Immature natural killer cell (primary cell): ENCODE results near the gene XPR1. TPM values are rescaled to one million over a fixed set of nuclear protein-coding genes. Genes with fewer than 3 reads are reported as not detected.

Experiments
- DNase-seq, 3 donors: peaks; one replicate each; pipeline ENCODE4 v3.0.0; 2022; ENCODE audit warnings: mixed read lengths in 1 of 3
- H3K27ac Mint-ChIP-seq, 6 donors: one replicate each; pipeline ENCODE4 v1.8.0; 2020; ENCODE audit warnings: mixed read lengths in 6 of 6, mild to moderate bottlenecking in 5 of 6, inconsistent platforms in 4 of 6, moderate library complexity in 3 of 6
- H3K27me3 Mint-ChIP-seq, 3 donors: one replicate each; pipeline ENCODE4 v1.8.0; 2020 to 2021; ENCODE audit warnings: low read depth in 3 of 3, mild to moderate bottlenecking in 3 of 3, mixed read lengths in 3 of 3, moderate library complexity in 3 of 3, inconsistent platforms in 1 of 3
- H3K36me3 Mint-ChIP-seq, 3 donors: one replicate each; pipeline ENCODE4 v1.8.0; 2020; ENCODE audit warnings: mixed read lengths in 3 of 3, inconsistent platforms in 2 of 3, mild to moderate bottlenecking in 2 of 3
- H3K4me1 Mint-ChIP-seq, 2 donors: one replicate each; pipeline ENCODE4 v1.8.0; 2020; ENCODE audit warnings: inconsistent platforms in 2 of 2, mild to moderate bottlenecking in 2 of 2, mixed read lengths in 2 of 2, moderate library complexity in 1 of 2
- H3K4me3 Mint-ChIP-seq, 5 donors: one replicate each; pipeline ENCODE4 v1.8.0; 2020; ENCODE audit warnings: mild to moderate bottlenecking in 5 of 5, mixed read lengths in 5 of 5, inconsistent platforms in 3 of 5, moderate library complexity in 3 of 5
- H3K9me3 Mint-ChIP-seq, 6 donors: one replicate each; pipeline ENCODE4 v1.8.0; 2020; ENCODE audit warnings: mild to moderate bottlenecking in 6 of 6, mixed read lengths in 6 of 6, inconsistent platforms in 4 of 6, moderate library complexity in 3 of 6
- polyA plus RNA-seq, 3 donors: library from polyadenylated mRNA; unstranded; fragments of 300-500 nt; fragmentation: Illumina TruSeq; gene quantifications; one replicate each; pipeline ENCODE4 v1.2.3, GENCODE V29; 2021

Gene XPR1
- polyA plus RNA-seq, 3 donors from 2014 or later = 4.3 to 7.1 (median 6.8) TPM

GRCh38 chr1:180603850-180604226 is 28.0 kb upstream of the XPR1 start:
- H3K36me3 Mint-ChIP-seq = no peaks in the 10 kb centered on the region
- H3K27ac Mint-ChIP-seq = no peak overlapping the region
- H3K9me3 Mint-ChIP-seq = peaks cover 0 to 2% (median 0%) of the 10 kb centered on the region in 6 donors
- H3K27me3 Mint-ChIP-seq = peaks cover 0 to 5% (median 0%) of the 10 kb centered on the region in 3 donors
- no peak for DNase-seq
- no peak overlapping the region for H3K4me3 Mint-ChIP-seq
- H3K4me1 Mint-ChIP-seq = no peaks in the 10 kb centered on the region

- Mint-ChIP-seq H3K9me3 (peaks cover 0 to 2% (median 0%) of the 10 kb centered on the region in 6 donors), H3K4me1 (no peaks in the 10 kb centered on the region), H3K4me3 (no peak overlapping the region), H3K27me3 (peaks cover 0 to 7% (median 0%) of the 10 kb centered on the region in 3 donors), H3K27ac (no peak overlapping the region), H3K36me3 (no peaks in the 10 kb centered on the region)
- no peak for DNase-seq
These were observed 25.7 kb upstream of the XPR1 start for GRCh38 chr1:180606155-180606554.

- peaks cover 0 to 2% (median 0%) of the 10 kb centered on the region in 6 donors for H3K9me3 Mint-ChIP-seq
- no peaks in the 10 kb centered on the region for H3K36me3 Mint-ChIP-seq
- DNase-seq = no peak
- H3K27me3 Mint-ChIP-seq = peaks cover 0 to 1% (median 1%) of the 10 kb centered on the region in 3 donors
- H3K4me3 Mint-ChIP-seq = no peak overlapping the region
- H3K4me1 Mint-ChIP-seq = no peaks in the 10 kb centered on the region
- no peak overlapping the region for H3K27ac Mint-ChIP-seq
These were observed 21.9 kb upstream of the XPR1 start for GRCh38 chr1:180609643-180610555.

- Mint-ChIP-seq H3K27ac (no peak overlapping the region), H3K9me3 (peaks cover 0 to 2% (median 0%) of the 10 kb centered on the region in 6 donors), H3K27me3 (peaks cover 0 to 1% (median 1%) of the 10 kb centered on the region in 3 donors), H3K36me3 (no peaks in the 10 kb centered on the region), H3K4me1 (no peaks in the 10 kb centered on the region), H3K4me3 (no peak overlapping the region)
- DNase-seq = no peak
These were observed 21.2 kb upstream of the XPR1 start for GRCh38 chr1:180610556-180611015.

GRCh38 chr1:180611016-180611930 is 20.5 kb upstream of the XPR1 start:
- Mint-ChIP-seq H3K27me3 (peaks cover 0 to 1% (median 1%) of the 10 kb centered on the region in 3 donors), H3K4me1 (no peaks in the 10 kb centered on the region), H3K27ac (no peak overlapping the region), H3K36me3 (no peaks in the 10 kb centered on the region), H3K9me3 (peaks cover 0 to 2% (median 0%) of the 10 kb centered on the region in 6 donors), H3K4me3 (no peak overlapping the region)
- DNase-seq = no peak

GRCh38 chr1:180612632-180613031 is 19.2 kb upstream of the XPR1 start:
- no peaks in the 10 kb centered on the region for H3K36me3 Mint-ChIP-seq
- no peak for DNase-seq
- H3K4me3 Mint-ChIP-seq = no peak overlapping the region
- no peaks in the 10 kb centered on the region for H3K4me1 Mint-ChIP-seq
- H3K27me3 Mint-ChIP-seq = peaks cover 0 to 1% (median 1%) of the 10 kb centered on the region in 3 donors
- no peaks in the 10 kb centered on the region for H3K9me3 Mint-ChIP-seq
- no peak overlapping the region for H3K27ac Mint-ChIP-seq

GRCh38 chr1:180614730-180615129 is 17.1 kb upstream of the XPR1 start:
- no peak for DNase-seq
- no peak overlapping the region for H3K4me3 Mint-ChIP-seq
- no peaks in the 10 kb centered on the region for H3K36me3 Mint-ChIP-seq
- peaks cover 0 to 1% (median under 1%) of the 10 kb centered on the region in 3 donors for H3K27me3 Mint-ChIP-seq
- no peaks in the 10 kb centered on the region for H3K4me1 Mint-ChIP-seq
- H3K27ac Mint-ChIP-seq = no peak overlapping the region
- H3K9me3 Mint-ChIP-seq = no peaks in the 10 kb centered on the region

GRCh38 chr1:180615493-180616290 is 16.1 kb upstream of the XPR1 start:
- no peak for DNase-seq
- H3K4me3 Mint-ChIP-seq = no peak overlapping the region
- H3K36me3 Mint-ChIP-seq = no peaks in the 10 kb centered on the region
- peaks cover 0 to 1% (median 0%) of the 10 kb centered on the region in 3 donors for H3K27me3 Mint-ChIP-seq
- H3K9me3 Mint-ChIP-seq = no peaks in the 10 kb centered on the region
- no peaks in the 10 kb centered on the region for H3K4me1 Mint-ChIP-seq
- no peak overlapping the region for H3K27ac Mint-ChIP-seq

- Mint-ChIP-seq H3K27me3 (peaks cover 0 to 1% (median 0%) of the 10 kb centered on the region in 3 donors), H3K4me3 (no peak overlapping the region), H3K4me1 (no peaks in the 10 kb centered on the region), H3K9me3 (no peaks in the 10 kb centered on the region), H3K27ac (no peak overlapping the region), H3K36me3 (no peaks in the 10 kb centered on the region)
- DNase-seq = no peak
These were observed 15.4 kb upstream of the XPR1 start for GRCh38 chr1:180616439-180616838.

- H3K9me3 Mint-ChIP-seq = no peaks in the 10 kb centered on the region
- H3K4me3 Mint-ChIP-seq = no peak overlapping the region
- H3K36me3 Mint-ChIP-seq = no peaks in the 10 kb centered on the region
- no peak overlapping the region for H3K27ac Mint-ChIP-seq
- H3K4me1 Mint-ChIP-seq = no peaks in the 10 kb centered on the region
- DNase-seq = no peak
- peaks cover 0 to 1% (median 0%) of the 10 kb centered on the region in 3 donors for H3K27me3 Mint-ChIP-seq
These were observed 13.9 kb upstream of the XPR1 start for GRCh38 chr1:180617774-180618395.

GRCh38 chr1:180620581-180620980 is 11.2 kb upstream of the XPR1 start:
- H3K9me3 Mint-ChIP-seq = no peaks in the 10 kb centered on the region
- H3K4me3 Mint-ChIP-seq = no peak overlapping the region
- peaks cover 2 to 4% (median 3%) of the 10 kb centered on the region in 3 donors for H3K27me3 Mint-ChIP-seq
- H3K27ac Mint-ChIP-seq = no peak overlapping the region
- H3K36me3 Mint-ChIP-seq = no peaks in the 10 kb centered on the region
- DNase-seq = no peak
- no peaks in the 10 kb centered on the region for H3K4me1 Mint-ChIP-seq

GRCh38 chr1:180622658-180623508 is 8.9 kb upstream of the XPR1 start:
- Mint-ChIP-seq H3K27ac (no peak overlapping the region), H3K27me3 (peaks cover 2 to 6% (median 3%) of the 10 kb centered on the region in 3 donors)

More at GRCh38 chr1:180622658-180623508, 8.9 kb upstream of the XPR1 start:
- Mint-ChIP-seq H3K4me1 (no peaks in the 10 kb centered on the region), H3K4me3 (no peak overlapping the region), H3K36me3 (no peaks in the 10 kb centered on the region), H3K9me3 (no peaks in the 10 kb centered on the region)
- DNase-seq = no peak
